Thoracic aorta endothelial cell (primary cell): ENCODE measurements around the gene MEGF6. TPM values are rescaled to one million over a fixed set of nuclear protein-coding genes. Genes with fewer than 3 reads are reported as not detected.

Experiments
- small RNA-seq: library from RNA; depleted of rRNA; stranded (forward); fragments of <200 nt; gene quantifications from one replicate; pipeline ENCODE3, GENCODE V24; 2012
- total RNA-seq: library from RNA; depleted of rRNA; stranded (reverse); fragments of >200 nt; gene quantifications from 2 replicates; pipeline ENCODE4 v1.2.3, GENCODE V29; 2012

The MEGF6 gene
- total RNA-seq, result 13.4 and 24.7 TPM in 2 replicates

GRCh38 chr1:3611170-3612019, at the start of gene MEGF6:
TSS of gene MEGF6 (minus strand) at chr1:3611508. CDS start at chr1:3611268, 240 bp downstream.

GRCh38 chr1:3651930-3652547, 40.7 kb upstream of the MEGF6 start, which contains the start of gene TP73:
TSS of gene TP73 (plus strand) at chr1:3652516. CDS start at chr1:3682366, 29,850 bp downstream.

GRCh38 chr1:3649342-3650247, 38.3 kb upstream of the MEGF6 start, which contains the start of gene WRAP73:
TSS of gene WRAP73 (minus strand) at chr1:3650103. CDS start at chr1:3649999, 104 bp downstream.

GRCh38 chr1:3624200-3625136, 13.2 kb upstream of the MEGF6 start, which contains the start of gene TPRG1L:
TSS of gene TPRG1L (plus strand) at chr1:3625015. CDS start at chr1:3625073, 58 bp downstream.

GRCh38 chr1:3453891-3454810, 157.2 kb downstream of the MEGF6 start, which contains the start of gene ARHGEF16:
TSS of gene ARHGEF16 (plus strand) at chr1:3454665. CDS start at chr1:3463085, 8,420 bp downstream.

Small RNAs within 50 kb of the gene (small RNA-seq; reads per million reads assigned to genes)
- gene MIR551A, result not detected

Other genes with a start within 250 kb of the MEGF6 start
- gene ARHGEF16, start 156.8 kb downstream of the MEGF6 start, total RNA-seq, result 0.27 and 1.0 TPM in 2 replicates
- gene TPRG1L, start 13.5 kb upstream of the MEGF6 start, total RNA-seq, result 31.2 and 31.9 TPM in 2 replicates
- gene WRAP73, start 38.6 kb upstream of the MEGF6 start, total RNA-seq, result 15.6 and 17.7 TPM in 2 replicates
- 0.07 and 0.13 TPM in 2 replicates for gene TP73, start 41.0 kb upstream of the MEGF6 start, total RNA-seq
- gene CCDC27, start 140.9 kb upstream of the MEGF6 start, total RNA-seq, result not detected in 2 replicates
- 0.66 and 1.7 TPM in 2 replicates for gene SMIM1, start 161.2 kb upstream of the MEGF6 start, total RNA-seq
- 30.1 and 35.0 TPM in 2 replicates for gene LRRC47, start 185.0 kb upstream of the MEGF6 start, total RNA-seq
- gene CEP104, start 245.7 kb upstream of the MEGF6 start, total RNA-seq, result 33.6 and 41.5 TPM in 2 replicates
- 8.1 and 12.3 TPM in 2 replicates for gene DFFB, start 246.0 kb upstream of the MEGF6 start, total RNA-seq